ENCODE measurements around the gene GAS7.

GAS7 gene

GRCh38 chr17:10050597-10051101 lies 147.8 kb downstream of the GAS7 start:
- no peak overlapping the region for H3K4me3 ChIP-seq (ENCODE audit: low read depth, low read length)
- DNase-seq (ENCODE audit: low read depth) = peak; percentile 7
- TF ChIP-seq CTCF (conservative IDR thresholded peaks at IDR 0.05; ENCODE audit: low read depth, low read length) = no peak

- no peak for DNase-seq (ENCODE audit: low read depth)
- H3K4me3 ChIP-seq (ENCODE audit: low read depth, low read length) = no peak overlapping the region
- no peak for TF ChIP-seq CTCF (conservative IDR thresholded peaks at IDR 0.05; ENCODE audit: low read depth, low read length)
Measured at GRCh38 chr17:10048629-10049350, 149.6 kb downstream of the GAS7 start.

- H3K4me3 ChIP-seq (ENCODE audit: low read depth, low read length) = no peak overlapping the region
- DNase-seq (ENCODE audit: low read depth) = no peak
- no peak for TF ChIP-seq CTCF (conservative IDR thresholded peaks at IDR 0.05; ENCODE audit: low read depth, low read length)
Measured at GRCh38 chr17:10046786-10047785, 151.3 kb downstream of the GAS7 start.

- DNase-seq (ENCODE audit: low read depth) = no peak
- no peak for TF ChIP-seq CTCF (conservative IDR thresholded peaks at IDR 0.05; ENCODE audit: low read depth, low read length)
- no peak overlapping the region for H3K4me3 ChIP-seq (ENCODE audit: low read depth, low read length)
Measured at GRCh38 chr17:10045871-10046658, 152.3 kb downstream of the GAS7 start.

GRCh38 chr17:10042589-10043244 lies 155.7 kb downstream of the GAS7 start:
- no peak for DNase-seq (ENCODE audit: low read depth)
- no peak overlapping the region for H3K4me3 ChIP-seq (ENCODE audit: low read depth, low read length)
- no peak for TF ChIP-seq CTCF (conservative IDR thresholded peaks at IDR 0.05; ENCODE audit: low read depth, low read length)

Measured in choroid plexus epithelial cell (primary cell).